Colon (tissue), 2 donors: ENCODE data around the gene MTURN.
"Not testable (repeated sequence)": the region's sequence is repeated elsewhere in the genome, so short reads cannot be mapped to it uniquely, and the experiment has no call there.

ENCODE experiments used
- FAIRE-seq: peaks from 2 replicates; lab custom pipeline; 2012; peaks lifted over from hg19 to GRCh38; lab: Jason Lieb, UNC
- donor health status: control.
- donor health status: control.

MTURN gene

DNA sequence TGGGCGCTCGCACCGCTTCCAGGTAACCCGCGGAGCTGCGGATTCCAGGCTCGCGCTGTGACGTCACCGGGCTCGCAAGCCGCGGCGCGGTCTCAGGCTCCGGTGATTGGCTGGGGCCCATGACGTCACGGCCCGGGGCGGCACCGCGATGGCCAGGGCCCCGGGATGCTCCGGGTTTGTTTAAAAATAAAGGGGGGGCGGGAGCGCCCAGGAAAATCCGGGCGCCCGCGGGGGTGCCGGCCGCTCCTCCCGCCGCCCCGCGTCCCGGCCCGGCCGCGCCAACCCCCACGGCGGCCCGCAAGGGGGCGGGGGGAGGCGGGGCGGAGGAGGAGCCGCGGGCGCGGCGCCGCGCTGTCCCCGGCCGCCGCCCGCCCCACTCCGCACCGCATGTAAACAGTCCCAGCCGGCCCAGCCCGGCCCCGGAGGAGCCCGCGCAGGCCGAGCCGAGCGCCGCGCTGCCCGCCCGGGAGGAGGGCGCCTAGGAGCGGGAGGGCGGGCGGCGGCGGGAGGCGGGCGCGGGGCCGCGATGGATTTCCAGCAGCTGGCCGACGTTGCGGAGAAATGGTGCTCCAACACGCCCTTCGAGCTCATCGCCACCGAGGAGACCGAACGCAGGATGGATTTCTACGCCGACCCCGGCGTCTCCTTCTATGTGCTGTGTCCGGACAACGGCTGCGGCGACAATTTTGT lies at the start of gene MTURN:
Gene MTURN, plus strand, starts transcription at position 376 of the 690 bp plus-strand sequence. Its CDS starts 151 bp downstream, at position 527.
- FAIRE-seq = no peak

DNA sequence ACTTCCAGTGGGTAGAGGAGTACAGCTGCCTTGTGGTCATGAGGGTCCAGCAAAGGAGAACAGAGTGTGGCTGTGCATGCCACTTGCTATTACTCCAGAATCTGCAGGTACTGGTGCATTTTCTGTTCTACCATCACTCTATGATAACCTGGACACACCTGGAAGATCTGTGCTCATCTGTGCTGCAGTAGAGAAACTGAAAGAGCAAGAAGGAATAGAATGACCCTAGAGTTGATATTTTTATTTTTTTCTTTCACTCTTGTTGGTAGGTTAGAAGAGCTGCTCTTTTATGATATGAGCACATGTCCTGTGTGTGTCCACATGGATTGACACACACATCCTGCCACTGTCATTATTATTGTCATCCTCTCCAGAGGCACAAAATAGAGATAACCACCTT lies 48.3 kb upstream of the MTURN start:
- no peak for FAIRE-seq

DNA sequence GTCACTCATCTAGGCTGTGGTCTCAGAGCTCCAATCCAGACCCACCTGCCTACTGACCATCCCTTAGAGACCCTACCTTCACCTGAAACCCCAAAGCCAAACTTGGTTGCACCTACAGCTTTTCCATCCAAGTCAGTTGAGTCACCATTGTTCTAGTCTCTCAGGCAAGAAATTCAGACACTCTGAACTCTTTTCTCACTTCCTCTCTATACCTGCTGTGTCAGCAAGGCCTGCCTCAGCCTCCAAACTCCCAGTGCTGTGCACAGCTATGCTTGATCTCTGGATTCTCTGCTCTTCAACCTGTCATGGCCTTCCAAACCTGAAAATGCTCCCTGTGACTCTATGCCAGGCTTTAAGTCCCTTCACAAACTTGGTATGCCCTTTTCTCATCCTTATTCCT lies 47.4 kb upstream of the MTURN start:
- FAIRE-seq = no peak

- FAIRE-seq = no peak
Measured at GRCh38 chr7:30088362-30088761, 46.4 kb upstream of the MTURN start.

- no peak for FAIRE-seq
Measured at GRCh38 chr7:30090111-30090510, 44.7 kb upstream of the MTURN start.

DNA sequence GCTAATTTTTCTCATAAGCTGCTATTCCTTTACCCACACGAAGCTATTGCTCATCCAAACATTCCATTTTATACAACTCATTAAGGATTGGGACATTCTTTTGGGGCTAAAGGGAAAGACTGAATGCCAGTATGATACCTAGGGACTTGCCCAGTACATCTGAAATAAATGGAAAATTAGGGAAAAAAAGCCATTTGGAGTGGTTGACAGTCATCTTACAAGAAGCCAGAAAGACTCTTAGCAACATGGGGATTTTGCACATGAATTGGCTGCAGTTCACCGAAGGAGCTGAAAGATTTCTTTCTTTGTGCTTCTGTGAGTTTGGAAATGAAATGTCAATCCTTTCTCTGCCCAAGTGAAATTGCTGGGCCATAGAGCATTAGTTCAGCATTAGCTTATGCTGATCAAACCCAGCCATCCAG lies 43.3 kb upstream of the MTURN start:
- FAIRE-seq = no peak

- no peak for FAIRE-seq
Measured at GRCh38 chr7:30091987-30092386, 42.8 kb upstream of the MTURN start.

GRCh38 chr7:30093420-30093952 lies 41.3 kb upstream of the MTURN start:
- no peak for FAIRE-seq

DNA sequence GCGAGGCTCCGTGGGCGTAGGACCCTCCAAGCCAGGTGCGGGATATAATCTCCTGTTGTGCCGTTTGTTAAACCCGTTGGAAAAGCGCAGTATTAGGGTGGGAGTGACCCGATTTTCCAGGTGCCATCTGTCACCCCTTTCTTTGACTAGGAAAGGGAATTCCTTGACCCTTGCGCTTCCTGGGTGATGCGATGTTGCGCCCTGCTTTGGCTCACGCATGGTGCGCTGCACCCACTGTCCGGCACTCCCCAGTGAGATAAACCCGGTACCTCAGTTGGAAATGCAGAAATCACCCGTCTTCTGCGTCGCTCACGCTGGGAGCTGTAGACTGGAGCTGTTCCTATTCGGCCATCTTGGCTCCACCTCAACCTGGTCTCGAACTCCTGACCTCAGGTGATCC lies 36.2 kb upstream of the MTURN start:
- FAIRE-seq = not testable (repeated sequence)

DNA sequence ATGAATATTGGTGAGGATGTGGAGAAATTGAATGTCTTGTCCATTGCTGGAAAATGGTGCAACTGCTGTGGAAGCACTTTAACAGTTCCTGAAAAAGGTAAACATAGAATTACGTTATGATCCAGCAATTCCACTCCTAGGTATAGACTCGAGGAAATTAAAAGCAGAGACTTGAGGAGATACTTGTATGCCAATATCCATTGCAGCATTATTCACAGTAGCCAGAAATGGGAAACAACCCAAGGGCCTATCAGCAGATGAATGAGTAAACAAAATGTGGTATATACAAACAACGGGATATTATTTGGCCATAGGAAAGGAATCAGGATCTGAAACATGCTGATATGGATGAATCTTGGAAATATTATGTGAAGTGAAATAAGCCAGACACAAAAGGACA lies 32.5 kb upstream of the MTURN start:
- FAIRE-seq = no peak

DNA sequence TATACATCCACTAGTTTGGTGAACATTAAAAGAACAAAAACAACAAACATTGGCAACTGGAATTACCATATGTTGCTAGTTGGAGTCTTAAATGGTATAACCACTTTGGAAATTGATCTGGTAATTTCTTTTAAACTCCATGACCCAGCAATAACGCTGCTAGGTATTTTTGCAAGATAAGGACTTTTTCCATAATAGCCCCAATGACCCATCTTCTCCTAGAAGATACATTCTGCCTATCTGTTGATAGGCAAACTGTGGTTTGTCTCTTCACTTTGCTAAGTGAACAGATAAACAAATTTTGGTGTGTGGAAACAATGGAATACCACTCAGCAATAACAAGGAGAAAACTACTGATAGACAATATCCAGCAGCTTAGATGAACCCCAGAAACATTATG lies 30.6 kb upstream of the MTURN start:
- FAIRE-seq = no peak

DNA sequence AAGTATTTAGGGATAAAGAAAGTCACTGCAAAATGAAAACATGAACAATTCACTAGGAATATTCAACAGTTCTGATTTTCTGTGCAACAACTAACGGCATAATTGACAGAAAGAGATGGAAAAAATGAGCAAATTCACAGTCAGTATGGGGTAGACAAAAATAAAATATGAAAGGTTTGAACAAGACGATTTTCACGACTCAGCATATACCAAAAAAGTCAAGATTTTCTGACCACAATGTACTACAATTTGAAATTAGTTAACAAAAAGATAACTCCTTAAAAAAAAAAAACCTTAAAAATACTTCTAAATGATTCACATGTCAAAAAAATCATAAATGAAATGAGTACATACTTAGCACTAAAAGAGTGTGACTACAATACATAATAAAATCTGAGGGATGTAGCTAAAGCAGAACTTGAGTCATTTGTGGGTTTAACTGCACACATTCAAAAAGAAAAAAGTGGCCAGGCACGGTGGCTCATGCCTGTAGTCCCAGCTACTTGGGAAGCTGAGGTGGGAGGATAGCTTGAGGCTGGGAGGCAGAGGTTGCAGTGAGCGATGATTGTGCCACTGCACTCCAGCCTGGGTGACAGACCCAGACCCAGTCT lies 22.6 kb upstream of the MTURN start:
- FAIRE-seq = no peak

DNA sequence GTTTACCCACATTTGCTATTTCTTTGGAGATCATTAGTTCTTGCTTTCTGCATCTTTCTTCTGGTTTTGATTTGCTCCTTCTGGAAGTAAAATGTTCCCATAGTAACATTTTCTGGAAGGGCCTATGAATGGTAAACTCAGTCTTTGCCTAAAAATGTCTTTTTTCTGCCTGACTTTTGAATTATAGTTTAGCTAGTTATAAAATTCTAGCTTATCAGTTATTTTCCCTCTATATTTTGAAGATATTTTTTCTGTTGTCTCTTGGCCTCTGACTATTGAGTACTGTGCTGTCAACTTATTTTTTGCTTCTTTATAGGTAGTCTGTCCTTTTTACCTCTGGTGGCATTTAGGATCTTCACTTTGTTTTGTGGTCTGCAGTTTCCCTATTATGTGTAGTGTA lies 21.6 kb upstream of the MTURN start:
- no peak for FAIRE-seq

- FAIRE-seq = no peak
Measured at GRCh38 chr7:30114536-30115238, 20.1 kb upstream of the MTURN start.

DNA sequence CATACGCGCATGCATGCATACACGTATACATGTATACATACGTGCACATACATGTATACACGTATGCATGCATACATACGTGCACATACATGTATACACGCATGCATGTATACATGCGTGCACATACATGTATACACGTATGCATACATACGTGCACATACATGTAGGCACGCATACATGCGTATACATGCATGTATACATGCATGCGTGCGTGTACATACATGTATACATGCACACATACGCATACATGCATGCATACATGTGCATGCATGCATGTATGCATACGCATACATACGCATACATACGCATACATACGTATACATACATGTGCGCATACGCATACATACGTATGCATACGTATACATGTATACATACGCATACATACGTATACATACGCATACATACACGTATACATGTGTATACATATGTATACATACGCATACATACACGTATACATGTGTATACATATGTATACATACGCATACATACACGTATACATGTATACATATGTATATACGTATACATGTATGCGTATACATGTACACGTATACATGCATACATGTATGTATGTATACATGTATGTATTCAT lies 19.0 kb upstream of the MTURN start:
- FAIRE-seq = no peak

DNA sequence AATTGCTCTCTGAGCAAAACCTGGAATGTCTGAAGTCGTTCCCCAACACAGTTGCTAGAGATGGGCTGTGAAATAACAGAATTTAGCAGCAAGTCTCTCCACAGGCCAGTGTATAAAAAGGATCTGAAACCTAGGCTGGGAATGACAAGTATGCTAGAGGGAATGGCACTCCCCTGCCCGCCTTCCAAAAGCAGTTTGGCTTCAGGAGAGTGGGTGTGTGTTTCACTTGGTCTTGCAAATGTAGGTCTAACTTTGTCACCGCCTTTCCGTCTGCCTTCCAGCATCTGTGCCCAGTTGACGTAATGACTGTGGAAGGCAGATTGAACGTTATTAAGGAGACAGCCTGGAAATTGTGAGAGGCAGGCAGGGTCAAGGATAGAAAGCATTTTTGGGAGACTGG lies 18.0 kb upstream of the MTURN start:
- no peak for FAIRE-seq

DNA sequence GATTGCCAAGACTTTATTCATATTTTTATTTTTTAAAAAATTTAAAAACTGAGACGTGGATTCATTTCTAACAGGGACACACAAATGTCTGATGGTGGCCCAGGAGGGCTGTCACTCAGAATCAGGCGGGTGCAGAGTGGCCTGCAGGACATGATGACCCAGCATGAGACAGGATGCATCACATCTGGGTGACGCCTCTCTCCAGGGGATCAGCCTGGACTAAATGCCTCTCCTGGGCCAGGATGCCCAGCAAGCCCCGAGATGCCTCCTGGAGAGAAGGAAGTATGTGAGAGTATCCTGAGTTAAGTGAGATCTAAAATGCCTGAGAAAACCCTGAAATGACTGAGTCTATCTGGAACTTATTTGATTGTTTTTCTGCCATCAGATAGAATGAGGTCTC lies 16.9 kb upstream of the MTURN start:
- no peak for FAIRE-seq

GRCh38 chr7:30119890-30120577 lies 14.8 kb upstream of the MTURN start:
- no peak for FAIRE-seq

- no peak for FAIRE-seq
Measured at GRCh38 chr7:30133736-30134610, 813 bp upstream of the MTURN start.

DNA sequence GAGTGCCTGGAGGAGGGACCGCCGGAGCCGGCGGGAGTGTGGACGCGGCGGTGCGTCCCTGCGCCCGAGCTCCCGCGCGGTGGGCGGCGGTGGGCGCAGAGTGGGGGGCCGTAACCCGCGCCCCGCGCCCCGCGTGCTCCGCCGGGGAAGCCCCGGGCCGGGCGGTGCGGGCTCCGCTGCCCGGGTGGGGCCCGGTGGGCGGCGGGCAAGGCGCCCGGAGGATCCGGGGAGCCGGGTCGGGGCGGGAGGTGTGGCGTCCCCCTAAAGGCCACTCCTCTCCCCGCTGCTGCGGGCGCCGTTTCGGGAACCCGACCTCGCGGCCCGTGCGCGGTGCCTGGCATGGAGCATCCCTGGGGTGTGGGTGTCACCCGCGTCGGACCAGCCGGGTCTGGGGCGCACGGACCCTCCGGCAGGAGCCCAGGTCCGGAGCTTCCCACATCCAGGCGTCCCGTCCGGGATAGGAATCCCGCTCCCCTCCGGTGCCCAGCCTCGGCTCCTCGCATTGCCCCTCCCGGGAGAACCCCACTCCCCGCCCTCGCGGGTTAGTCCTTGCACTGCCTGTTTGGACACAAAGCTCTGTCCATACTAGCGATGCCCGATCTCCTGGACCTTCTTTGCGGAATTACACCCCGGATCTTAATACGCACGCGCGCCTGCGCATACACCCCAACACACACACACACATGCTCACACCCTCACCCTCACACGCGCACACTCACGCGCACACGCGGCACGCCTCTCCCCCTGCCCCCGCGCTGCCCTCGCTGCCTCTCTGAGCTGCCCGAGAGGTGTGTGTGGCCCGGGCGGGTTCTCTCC lies 723 bp downstream of the MTURN start:
- no peak for FAIRE-seq
